ENCODE measurements around the gene PTPN3.

PTPN3 gene

GRCh38 chr9:109455391-109455790 lies 42.7 kb downstream of the PTPN3 start:
- no peak overlapping the region for H3K4me3 ChIP-seq
- no peaks in the 10 kb centered on the region for H3K4me1 ChIP-seq
- peaks cover 15 to 26% (median 20%) of the 10 kb centered on the region in 3 donors for H3K36me3 ChIP-seq
- no peak for TF ChIP-seq CTCF (IDR thresholded peaks at IDR 0.05)
- H3K27me3 ChIP-seq, result no peaks in the 10 kb centered on the region
- no peak overlapping the region for H3K27ac ChIP-seq
- no peaks in the 10 kb centered on the region for H3K9me3 ChIP-seq
- intact Hi-C loops (cut with DNase I; ENCODE audit: low total_unique reads), result no loop called here
- no peak for DNase-seq

GRCh38 chr9:109454601-109455155 lies 43.4 kb downstream of the PTPN3 start:
- DNase-seq, result no peak
- no peaks in the 10 kb centered on the region for H3K27me3 ChIP-seq
- H3K27ac ChIP-seq, result no peak overlapping the region
- no peak for TF ChIP-seq CTCF (IDR thresholded peaks at IDR 0.05)
- H3K4me3 ChIP-seq, result no peak overlapping the region
- peaks cover 15 to 26% (median 20%) of the 10 kb centered on the region in 3 donors for H3K36me3 ChIP-seq
- no peaks in the 10 kb centered on the region for H3K4me1 ChIP-seq
- intact Hi-C loops (cut with DNase I; ENCODE audit: low total_unique reads), result no loop called here
- no peaks in the 10 kb centered on the region for H3K9me3 ChIP-seq

- no peak for DNase-seq
- Histone ChIP-seq H3K27ac (no peak overlapping the region), H3K27me3 (no peaks in the 10 kb centered on the region), H3K4me1 (no peaks in the 10 kb centered on the region), H3K9me3 (no peaks in the 10 kb centered on the region), H3K4me3 (no peak overlapping the region), H3K36me3 (peaks cover 20 to 31% (median 20%) of the 10 kb centered on the region in 3 donors)
- TF ChIP-seq CTCF (IDR thresholded peaks at IDR 0.05), result no peak
- intact Hi-C loops (cut with DNase I; ENCODE audit: low total_unique reads), result no loop called here
Observed at GRCh38 chr9:109454041-109454440, 44.1 kb downstream of the PTPN3 start.

DNA sequence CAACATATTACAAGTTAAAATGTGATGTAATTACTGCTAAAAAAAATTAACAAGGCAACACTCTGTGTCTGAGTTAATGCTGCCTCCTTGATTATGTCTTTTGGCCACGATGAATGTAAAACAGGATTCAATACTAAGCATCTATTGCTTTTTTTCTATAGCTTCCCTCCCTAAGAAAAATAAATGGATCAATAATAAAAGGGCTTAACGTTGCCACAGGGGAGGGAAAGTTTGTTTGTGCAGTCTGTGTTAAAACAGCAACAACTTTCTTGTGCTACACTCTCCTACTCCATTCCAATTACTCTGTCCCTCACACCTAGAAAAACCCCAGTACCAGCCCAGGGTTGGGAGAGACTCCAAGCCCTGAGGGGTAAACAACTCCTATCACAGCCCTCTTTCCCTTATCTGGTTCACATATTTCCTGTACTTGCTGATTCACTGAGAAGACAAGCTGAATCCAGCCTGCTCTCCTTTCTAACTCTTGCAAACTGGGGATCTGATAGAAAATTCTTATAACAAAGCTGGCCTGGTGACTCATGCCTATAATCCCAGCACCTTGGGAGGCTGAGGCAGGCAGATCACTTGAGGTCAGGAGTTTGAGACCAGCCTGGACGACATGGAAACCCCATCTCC lies 44.8 kb downstream of the PTPN3 start:
- no peaks in the 10 kb centered on the region for H3K27me3 ChIP-seq
- intact Hi-C loops (cut with DNase I; ENCODE audit: low total_unique reads), result no loop called here
- no peak for TF ChIP-seq CTCF (IDR thresholded peaks at IDR 0.05)
- no peak overlapping the region for H3K4me3 ChIP-seq
- H3K9me3 ChIP-seq, result no peaks in the 10 kb centered on the region
- no peak for DNase-seq
- H3K27ac ChIP-seq, result no peak overlapping the region
- no peaks in the 10 kb centered on the region for H3K4me1 ChIP-seq
- H3K36me3 ChIP-seq, result peaks cover 20 to 33% (median 23%) of the 10 kb centered on the region in 3 donors

- Histone ChIP-seq H3K27me3 (no peaks in the 10 kb centered on the region), H3K9me3 (no peaks in the 10 kb centered on the region), H3K36me3 (peaks cover 20 to 33% (median 23%) of the 10 kb centered on the region in 3 donors), H3K4me1 (no peaks in the 10 kb centered on the region), H3K4me3 (no peak overlapping the region), H3K27ac (no peak overlapping the region)
- DNase-seq, result no peak
- intact Hi-C loops (cut with DNase I; ENCODE audit: low total_unique reads), result no loop called here
- no peak for TF ChIP-seq CTCF (IDR thresholded peaks at IDR 0.05)
Observed at GRCh38 chr9:109452761-109453160, 45.3 kb downstream of the PTPN3 start.
